Osteocyte (in vitro differentiated cells): ENCODE measurements around the gene IHH. TPM values are rescaled to one million over a fixed set of nuclear protein-coding genes. Genes with fewer than 3 reads are reported as not detected.

Experiments used
- DNase-seq: peaks from one replicate; pipeline ENCODE4 v3.0.0; 2021; ENCODE audit warnings: mixed read lengths; ENCODE audit not compliant: unreplicated experiment; ENCODE audit errors: extremely low spot score
- H3K27ac Mint-ChIP-seq: one replicate; pipeline ENCODE4 v1.8.0; 2021; ENCODE audit warnings: mild to moderate bottlenecking, mixed read lengths; ENCODE audit not compliant: unreplicated experiment
- H3K27me3 Mint-ChIP-seq: one replicate; pipeline ENCODE4 v1.8.0; 2021; ENCODE audit warnings: mixed read lengths; ENCODE audit not compliant: unreplicated experiment
- H3K36me3 Mint-ChIP-seq: one replicate; pipeline ENCODE4 v1.8.0; 2021; ENCODE audit warnings: mixed read lengths; ENCODE audit not compliant: unreplicated experiment
- H3K4me1 Mint-ChIP-seq: one replicate; pipeline ENCODE4 v1.8.0; 2021; ENCODE audit warnings: mixed read lengths; ENCODE audit not compliant: unreplicated experiment
- H3K4me3 Mint-ChIP-seq: one replicate; pipeline ENCODE4 v1.8.0; 2021; ENCODE audit warnings: mild to moderate bottlenecking, moderate library complexity, mixed read lengths; ENCODE audit not compliant: unreplicated experiment
- H3K9me3 Mint-ChIP-seq: one replicate; pipeline ENCODE4 v1.8.0; 2021; ENCODE audit warnings: mixed read lengths; ENCODE audit not compliant: unreplicated experiment
- total RNA-seq: library from RNA; stranded (reverse); gene quantifications from 2 replicates; pipeline ENCODE4 v1.2.1, GENCODE V29; 2021
- TF ChIP-seq, protein P1 (sequence below): fragments of 200-600 bp; sonication (generic); IDR thresholded peaks from 2 replicates; pipeline ENCODE4 v1.5.0; 2021; ENCODE audit warnings: antibody characterized with exemption, mild to moderate bottlenecking, moderate library complexity

IHH gene
- total RNA-seq, 1 donor from 2014 or later = not detected

DNA sequence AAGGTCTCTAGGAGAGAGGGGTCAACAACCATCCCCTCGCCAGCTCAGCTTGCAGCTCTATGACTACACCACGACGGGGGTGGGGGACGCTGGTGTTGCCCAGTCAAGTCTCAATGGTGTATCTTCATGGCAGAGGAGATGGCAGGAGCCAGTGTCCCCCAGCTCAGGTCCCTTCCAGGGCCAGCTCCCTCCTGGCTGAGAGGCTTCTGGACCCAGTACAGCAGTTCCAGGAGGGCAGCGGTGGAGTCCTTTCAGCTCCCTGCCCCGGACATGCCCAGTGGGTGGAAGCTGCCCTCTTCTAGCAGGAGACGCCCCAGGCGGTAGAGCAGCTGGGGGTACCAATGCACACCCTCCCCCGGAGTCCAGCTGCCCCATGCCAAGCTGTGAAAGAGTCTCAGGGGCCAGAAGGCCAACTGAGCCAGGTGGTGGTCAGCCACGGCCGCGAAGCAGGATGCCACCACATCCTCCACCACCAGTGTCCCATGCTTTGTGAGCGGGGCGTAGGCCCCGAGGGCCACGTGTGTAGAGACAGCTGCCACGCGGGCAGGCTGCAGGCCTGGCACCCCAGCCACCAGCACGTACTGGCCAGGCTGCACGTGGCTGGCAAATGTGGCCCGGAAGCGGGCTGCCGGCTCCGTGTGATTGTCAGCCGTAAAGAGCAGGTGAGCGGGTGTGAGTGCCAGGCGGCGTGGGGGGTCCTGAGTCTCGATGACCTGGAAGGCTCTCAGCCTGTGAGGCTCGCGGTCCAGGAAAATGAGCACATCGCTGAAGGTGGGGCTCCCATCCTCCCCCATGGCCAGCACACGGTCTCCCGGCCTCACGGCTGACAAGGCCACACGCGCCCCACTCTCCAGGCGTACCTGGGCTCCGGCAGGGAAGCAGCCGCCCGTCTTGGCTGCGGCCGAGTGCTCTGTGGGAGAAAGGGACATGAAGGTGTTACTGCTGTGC, 5.5 kb downstream of the IHH start:
- Mint-ChIP-seq H3K4me3 (no peak overlapping the region), H3K27me3 (peaks cover 49% of the 10 kb centered on the region), H3K4me1 (peaks cover 4% of the 10 kb centered on the region), H3K36me3 (no peaks in the 10 kb centered on the region), H3K27ac (no peak overlapping the region), H3K9me3 (no peaks in the 10 kb centered on the region)
- DNase-seq = no peak
- TF ChIP-seq, protein P1, sequence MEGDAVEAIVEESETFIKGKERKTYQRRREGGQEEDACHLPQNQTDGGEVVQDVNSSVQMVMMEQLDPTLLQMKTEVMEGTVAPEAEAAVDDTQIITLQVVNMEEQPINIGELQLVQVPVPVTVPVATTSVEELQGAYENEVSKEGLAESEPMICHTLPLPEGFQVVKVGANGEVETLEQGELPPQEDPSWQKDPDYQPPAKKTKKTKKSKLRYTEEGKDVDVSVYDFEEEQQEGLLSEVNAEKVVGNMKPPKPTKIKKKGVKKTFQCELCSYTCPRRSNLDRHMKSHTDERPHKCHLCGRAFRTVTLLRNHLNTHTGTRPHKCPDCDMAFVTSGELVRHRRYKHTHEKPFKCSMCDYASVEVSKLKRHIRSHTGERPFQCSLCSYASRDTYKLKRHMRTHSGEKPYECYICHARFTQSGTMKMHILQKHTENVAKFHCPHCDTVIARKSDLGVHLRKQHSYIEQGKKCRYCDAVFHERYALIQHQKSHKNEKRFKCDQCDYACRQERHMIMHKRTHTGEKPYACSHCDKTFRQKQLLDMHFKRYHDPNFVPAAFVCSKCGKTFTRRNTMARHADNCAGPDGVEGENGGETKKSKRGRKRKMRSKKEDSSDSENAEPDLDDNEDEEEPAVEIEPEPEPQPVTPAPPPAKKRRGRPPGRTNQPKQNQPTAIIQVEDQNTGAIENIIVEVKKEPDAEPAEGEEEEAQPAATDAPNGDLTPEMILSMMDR = no peak

DNA sequence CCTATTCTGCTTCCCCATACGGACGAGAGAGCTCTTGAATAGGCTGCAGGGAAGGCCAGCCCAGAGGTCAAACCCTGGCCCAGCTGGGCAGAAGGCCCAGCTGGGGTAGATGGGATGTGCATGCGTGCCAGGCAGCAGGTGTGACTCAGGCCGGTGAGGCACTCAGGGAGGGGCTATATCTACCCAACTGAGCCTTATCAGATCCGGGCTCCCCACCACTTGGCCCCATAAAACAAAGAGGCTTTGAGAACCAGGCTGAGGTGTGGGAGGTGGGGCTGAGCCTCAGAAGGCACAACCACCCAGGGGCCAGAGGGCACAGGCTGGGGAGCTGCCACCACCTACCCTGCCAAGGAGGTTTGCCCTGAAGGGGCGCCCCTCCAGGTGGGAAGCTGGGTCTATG, 11.4 kb downstream of the IHH start:
- DNase-seq = no peak
- no peak overlapping the region for H3K4me3 Mint-ChIP-seq
- no peak overlapping the region for H3K27ac Mint-ChIP-seq
- H3K4me1 Mint-ChIP-seq = no peaks in the 10 kb centered on the region
- peaks cover 51% of the 10 kb centered on the region for H3K27me3 Mint-ChIP-seq
- no peaks in the 10 kb centered on the region for H3K9me3 Mint-ChIP-seq
- H3K36me3 Mint-ChIP-seq = no peaks in the 10 kb centered on the region
- TF ChIP-seq, protein P1 = no peak

DNA sequence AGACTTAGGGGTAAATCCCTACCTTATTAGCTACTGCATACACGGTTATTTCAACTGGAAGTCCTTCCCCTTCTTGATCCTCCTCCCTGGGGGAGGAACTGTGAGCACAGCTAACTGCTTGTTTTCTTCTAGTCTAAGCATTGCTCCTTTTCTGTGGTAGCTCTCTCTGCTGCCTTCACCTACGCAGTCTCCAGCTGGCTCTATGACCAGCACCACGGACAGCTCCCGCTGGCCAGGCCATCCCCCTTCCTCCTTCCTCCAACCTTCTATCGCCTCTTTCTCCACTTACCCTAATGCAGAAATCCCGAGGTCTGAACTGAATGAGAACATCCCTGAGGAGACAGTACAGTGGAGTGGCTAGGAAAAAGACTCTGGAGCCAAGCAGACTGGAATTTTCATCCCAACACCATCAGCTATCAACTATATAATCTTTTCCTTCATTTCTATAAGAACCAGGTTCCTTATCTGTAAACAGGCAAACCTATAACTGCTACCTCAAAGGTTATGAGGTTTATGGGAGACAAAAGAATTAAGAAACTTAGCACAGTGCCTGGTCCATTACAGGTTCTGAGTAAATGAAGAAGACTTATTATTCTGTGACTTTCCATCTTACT, 14.7 kb downstream of the IHH start:
- Mint-ChIP-seq H3K27ac (no peak overlapping the region), H3K4me3 (no peak overlapping the region), H3K36me3 (no peaks in the 10 kb centered on the region), H3K27me3 (peaks cover 59% of the 10 kb centered on the region), H3K9me3 (no peaks in the 10 kb centered on the region), H3K4me1 (peaks cover 3% of the 10 kb centered on the region)
- DNase-seq = no peak
- TF ChIP-seq, protein P1 = no peak

DNA sequence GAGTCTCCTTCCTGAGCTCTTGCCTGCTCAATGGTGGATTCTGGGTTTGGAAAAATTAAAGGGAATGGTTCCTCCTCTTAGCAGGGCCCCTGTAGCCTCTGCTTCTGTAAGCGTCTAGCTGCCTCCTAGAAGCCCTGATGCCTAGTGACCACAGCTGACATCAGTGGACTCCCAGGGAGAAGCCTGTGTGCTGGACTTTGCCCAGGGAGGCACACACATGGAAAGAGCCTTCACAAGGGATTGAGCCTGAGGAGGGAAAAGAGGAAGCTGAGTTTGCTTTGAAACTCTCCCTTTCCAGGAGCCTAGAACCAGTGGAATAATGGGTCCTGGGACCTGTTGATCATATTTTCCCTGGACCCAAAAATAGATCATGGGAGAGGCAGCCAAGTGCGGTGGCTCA, 18.0 kb downstream of the IHH start:
- Mint-ChIP-seq H3K27me3 (peaks cover 65% of the 10 kb centered on the region), H3K4me1 (peaks cover 5% of the 10 kb centered on the region), H3K4me3 (no peak overlapping the region), H3K9me3 (no peaks in the 10 kb centered on the region), H3K27ac (no peak overlapping the region), H3K36me3 (no peaks in the 10 kb centered on the region)
- TF ChIP-seq, protein P1 = no peak
- no peak for DNase-seq

DNA sequence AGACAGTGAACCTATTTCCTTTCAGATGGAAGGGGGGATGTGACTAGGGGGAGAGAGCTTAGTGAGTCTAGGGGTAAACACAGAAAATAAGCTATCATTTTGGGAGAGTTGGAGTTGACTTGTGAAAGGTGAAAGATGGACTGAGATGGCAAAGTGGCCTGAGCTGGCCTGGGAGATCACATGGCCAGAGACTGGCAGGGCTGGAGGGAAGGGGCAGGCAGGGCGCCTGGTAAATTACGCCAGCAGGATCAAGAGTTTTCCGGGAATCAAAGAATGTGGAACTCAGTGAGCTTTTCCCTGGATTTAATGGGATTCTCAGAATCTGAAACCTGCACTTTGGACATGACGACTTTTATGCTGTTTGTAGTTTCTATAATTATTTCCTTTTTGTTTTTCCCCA, 18.6 kb downstream of the IHH start:
- no peak overlapping the region for H3K27ac Mint-ChIP-seq
- TF ChIP-seq, protein P1 = no peak
- no peaks in the 10 kb centered on the region for H3K36me3 Mint-ChIP-seq
- H3K4me1 Mint-ChIP-seq = peaks cover 5% of the 10 kb centered on the region
- H3K27me3 Mint-ChIP-seq = peaks cover 65% of the 10 kb centered on the region
- no peak overlapping the region for H3K4me3 Mint-ChIP-seq
- no peaks in the 10 kb centered on the region for H3K9me3 Mint-ChIP-seq
- no peak for DNase-seq
